ENCODE results near the gene MLPH. TPM values are rescaled to one million over a fixed set of nuclear protein-coding genes. Genes with fewer than 3 reads are reported as not detected.

The MLPH gene
- total and polyA plus RNA-seq, 9 of the 15 experiments (the other 6 are each of a cell fraction or from before 2014, with no cell fraction given), result 0.22 TPM; not detected in 8

- no peak within 1 kb of the TSS for H3K4me3 ChIP-seq
- H3K9ac ChIP-seq (ENCODE audit: insufficient read depth in 1 of 2, low read depth in 2 of 2, low read length in 2 of 2), result no peak within 1 kb of the TSS
- H3K36me3 ChIP-seq (ENCODE audit: control insufficient read depth, insufficient read depth, low read length), result no peaks in the 10 kb centered on the region
- DNase-seq (ENCODE audit: extremely low read depth in 1 of 4, low spot score in 3 of 4) (no peak), FAIRE-seq (no peak), ATAC-seq (no peak)
- H3K27me3 ChIP-seq (ENCODE audit: control insufficient read depth in 2 of 2, insufficient read depth in 2 of 2, low read length in 2 of 2), result peaks cover 4 to 30% of the 10 kb centered on the region in 2 experiments; a peak in 4 of 5 replicates
- no peak within 1 kb of the TSS for H3K27ac ChIP-seq (ENCODE audit: extremely low read depth, low read depth, low read length)
- H3K4me2 ChIP-seq (ENCODE audit: insufficient read depth, low read length), result no peak within 1 kb of the TSS
- no peak for TF ChIP-seq SMC3 (conservative IDR thresholded peaks at IDR 0.05; ENCODE audit: insufficient read depth, low read depth, low read length)
- TF ChIP-seq PRPF4 (IDR thresholded peaks at IDR 0.05; ENCODE audit: insufficient read depth, low read depth, low read length, poor library complexity, severe bottlenecking), result no peak
- no peak for TF ChIP-seq CCNT2 (IDR thresholded peaks at IDR 0.05; ENCODE audit: borderline replicate concordance, extremely low read depth, insufficient read length, low read depth, low read length)
- no peak for TF ChIP-seq PATZ1 (CRISPR knock-in tag; IDR thresholded peaks at IDR 0.05; ENCODE audit: borderline replicate concordance)
- no peak for TF ChIP-seq LCOR (CRISPR knock-in tag; IDR thresholded peaks at IDR 0.05)
- no TSS peak for BruUV-seq (replicated peaks)
- 2% methylated on average over 18 of the region's 32 CpGs for WGBS (ENCODE audit: insufficient coverage, low coverage, missing lambda C conversion rate)
- ChIA-PET POLR2A (interaction anchor here (0.5 kb wide), 1 partner anchor 62 kb away, joined by 3 read pairs; no protein-coding TSS in a partner anchor), CTCF (ENCODE audit: low intra/inter-chr PET ratio) (no interaction called here)
- no peaks in the 10 kb centered on the region for H3K79me2 ChIP-seq (ENCODE audit: control insufficient read depth, insufficient read depth, low read length)
- no peaks in the 10 kb centered on the region; the same call in 1 of the 2 replicates for H3K9me3 ChIP-seq (replicated peaks; ENCODE audit: control insufficient read depth, insufficient read depth, low read depth, low read length)
- intact Hi-C loops (cut with micrococcal nuclease), result no loop called here
- H4K20me1 ChIP-seq (replicated peaks; ENCODE audit: control insufficient read depth, insufficient read depth, low read length), result no peaks in the 10 kb centered on the region
- H3K9me1 ChIP-seq (ENCODE audit: control insufficient read depth, insufficient read depth, low read length), result no peaks in the 10 kb centered on the region
- H2AFZ ChIP-seq (ENCODE audit: low read depth, low read length), result no peak within 1 kb of the TSS
- in situ Hi-C loops (cut with MboI), result loop anchor here (10.0 kb wide), 1 partner anchor 442 kb away; no protein-coding TSS in a partner anchor
- no peaks in the 10 kb centered on the region; a peak in 1 of 5 replicates for H3K4me1 ChIP-seq (replicated peaks in 1 of 2; ENCODE audit: control insufficient read depth in 2 of 2, insufficient read depth in 2 of 2, low read length in 2 of 2)
Observed at GRCh38 chr2:237566401-237567235, 79.6 kb downstream of the MLPH start, which contains the start of gene PRLH. TSS of gene PRLH (plus strand) at chr2:237566574. CDS start at chr2:237566574, 0 bp downstream.

Measured in K562 (cell line).